Vagina (tissue), 2 donors: ENCODE results near the gene UNC79.

Experiments
- POLR2A ChIP-seq, 2 donors: fragments of 450-650 bp; IDR thresholded peaks; one replicate each; pipeline ENCODE4 v1.6.1; 2017; ENCODE audit warnings: antibody characterized with exemption in 2 of 2, mild to moderate bottlenecking in 2 of 2, moderate library complexity in 2 of 2
- TF ChIP-seq, protein P1 (sequence below), 3 experiments: fragments of 450-650 bp in 2 of 3; fragments of 200-600 bp in 1 of 3; sonication (generic) in 1 of 3; IDR thresholded peaks; one replicate each; pipeline ENCODE4 v1.5.1; 2017 to 2019; ENCODE audit warnings: antibody characterized with exemption in 3 of 3, mild to moderate bottlenecking in 2 of 3, moderate library complexity in 2 of 3

DNA sequence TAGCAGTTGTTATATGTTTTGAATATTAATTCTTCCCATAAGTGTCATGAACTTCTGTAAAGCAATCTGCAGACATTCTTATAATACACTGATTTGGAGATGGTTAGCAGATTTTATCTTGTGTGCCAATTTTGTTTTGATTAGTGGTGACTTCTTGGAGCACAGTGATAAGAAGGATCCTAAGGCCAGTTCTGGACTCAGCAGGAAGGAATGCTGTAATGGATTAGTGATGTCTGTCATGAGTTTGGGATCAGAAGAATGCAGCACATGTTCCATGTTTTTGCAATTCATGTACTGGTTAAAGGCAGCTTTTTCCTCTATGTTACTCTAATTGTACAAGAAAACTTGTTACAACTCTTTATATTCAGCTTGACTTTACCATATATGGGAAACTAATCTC, 91.5 kb downstream of the UNC79 start:
- TF ChIP-seq, protein P1, sequence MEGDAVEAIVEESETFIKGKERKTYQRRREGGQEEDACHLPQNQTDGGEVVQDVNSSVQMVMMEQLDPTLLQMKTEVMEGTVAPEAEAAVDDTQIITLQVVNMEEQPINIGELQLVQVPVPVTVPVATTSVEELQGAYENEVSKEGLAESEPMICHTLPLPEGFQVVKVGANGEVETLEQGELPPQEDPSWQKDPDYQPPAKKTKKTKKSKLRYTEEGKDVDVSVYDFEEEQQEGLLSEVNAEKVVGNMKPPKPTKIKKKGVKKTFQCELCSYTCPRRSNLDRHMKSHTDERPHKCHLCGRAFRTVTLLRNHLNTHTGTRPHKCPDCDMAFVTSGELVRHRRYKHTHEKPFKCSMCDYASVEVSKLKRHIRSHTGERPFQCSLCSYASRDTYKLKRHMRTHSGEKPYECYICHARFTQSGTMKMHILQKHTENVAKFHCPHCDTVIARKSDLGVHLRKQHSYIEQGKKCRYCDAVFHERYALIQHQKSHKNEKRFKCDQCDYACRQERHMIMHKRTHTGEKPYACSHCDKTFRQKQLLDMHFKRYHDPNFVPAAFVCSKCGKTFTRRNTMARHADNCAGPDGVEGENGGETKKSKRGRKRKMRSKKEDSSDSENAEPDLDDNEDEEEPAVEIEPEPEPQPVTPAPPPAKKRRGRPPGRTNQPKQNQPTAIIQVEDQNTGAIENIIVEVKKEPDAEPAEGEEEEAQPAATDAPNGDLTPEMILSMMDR (IDR thresholded peaks at IDR 0.05), result no peak
- TF ChIP-seq POLR2A (IDR thresholded peaks at IDR 0.05), result no peak
